Nephron progenitor cell (in vitro differentiated cells): ENCODE results near the gene PLS1.

Experiments used
- DNase-seq: peaks from one replicate; pipeline ENCODE4 v3.0.0; 2021
- H3K27ac Mint-ChIP-seq: 2 replicates; pipeline ENCODE4 v1.8.0; 2021; ENCODE audit warnings: mild to moderate bottlenecking, moderate library complexity, mixed read lengths
- H3K27me3 Mint-ChIP-seq: 2 replicates; pipeline ENCODE4 v1.8.0; 2021; ENCODE audit warnings: mild to moderate bottlenecking, low read depth, mixed read lengths; ENCODE audit not compliant: poor library complexity
- H3K36me3 Mint-ChIP-seq: 2 replicates; pipeline ENCODE4 v1.8.0; 2021; ENCODE audit warnings: low read depth, mixed read lengths
- H3K4me1 Mint-ChIP-seq: 2 replicates; pipeline ENCODE4 v1.8.0; 2021; ENCODE audit warnings: mixed read lengths
- H3K4me3 Mint-ChIP-seq: 2 replicates; pipeline ENCODE4 v1.8.0; 2021; ENCODE audit warnings: mild to moderate bottlenecking, moderate library complexity, mixed read lengths
- H3K9me3 Mint-ChIP-seq: 2 replicates; pipeline ENCODE4 v1.8.0; 2021; ENCODE audit warnings: mild to moderate bottlenecking, moderate library complexity, mixed read lengths
- CTCF ChIP-seq: fragments of 200-600 bp; sonication (generic); IDR thresholded peaks from 2 replicates; pipeline ENCODE4 v1.5.0; 2021; ENCODE audit warnings: antibody characterized with exemption

Gene PLS1

GRCh38 chr3:142754494-142754893 is 158.3 kb downstream of the PLS1 start:
- Mint-ChIP-seq H3K27me3 (no peaks in the 10 kb centered on the region), H3K4me1 (no peaks in the 10 kb centered on the region), H3K36me3 (peaks cover 68% of the 10 kb centered on the region), H3K9me3 (peaks cover 21% of the 10 kb centered on the region), H3K4me3 (no peak overlapping the region), H3K27ac (no peak overlapping the region)
- no peak for DNase-seq
- TF ChIP-seq CTCF: no peak
